GM23338 (cell line): Measurements from ENCODE around the gene FUT2. TPM values are rescaled to one million over a fixed set of nuclear protein-coding genes. Genes with fewer than 3 reads are reported as not detected.

ENCODE experiments used
- ATAC-seq: fragments of 200-7000 bp; cut with Tn5 transposase; 3 replicates; pipeline ENCODE4 v1.9.1; 2020
- DNase-seq: peaks from one replicate; pipeline ENCODE4 v3.0.0-alpha.2; 2015; ENCODE audit warnings: low spot score
- H2AFZ ChIP-seq: fragments of 200-600 bp; sonication (generic); 2 replicates; pipeline ENCODE4 v1.8.0; 2016; ENCODE audit warnings: antibody characterized with exemption, mild to moderate bottlenecking, moderate library complexity
- H3F3A ChIP-seq: fragments of 200-600 bp; sonication (generic); replicated peaks from 2 replicates; pipeline ENCODE4 v1.8.0; 2017; ENCODE audit warnings: antibody characterized with exemption, mixed run types, low read depth
- H3K27ac ChIP-seq: fragments of 200-600 bp; sonication (generic); 2 replicates; pipeline ENCODE4 v1.6.1; 2016; ENCODE audit warnings: low read depth
- H3K27me3 ChIP-seq: fragments of 200-600 bp; sonication (generic); 2 replicates; pipeline ENCODE4 v1.8.0; 2016; ENCODE audit warnings: mild to moderate bottlenecking, mixed run types, moderate library complexity; ENCODE audit not compliant: insufficient read depth
- H3K36me3 ChIP-seq: fragments of 200-600 bp; sonication (generic); 2 replicates; pipeline ENCODE4 v1.8.0; 2016; ENCODE audit warnings: mild to moderate bottlenecking; ENCODE audit not compliant: insufficient read depth
- H3K4me1 ChIP-seq: fragments of 200-600 bp; sonication (generic); 2 replicates; pipeline ENCODE4 v1.8.0; 2016; ENCODE audit warnings: mild to moderate bottlenecking, moderate library complexity; ENCODE audit not compliant: insufficient read depth
- H3K4me2 ChIP-seq: fragments of 200-600 bp; sonication (generic); 2 replicates; pipeline ENCODE4 v1.7.1; 2017; ENCODE audit warnings: mixed run types
- H3K4me3 ChIP-seq: fragments of 200-600 bp; sonication (generic); 2 replicates; pipeline ENCODE4 v1.6.1; 2016; ENCODE audit warnings: mixed run types
- H3K79me2 ChIP-seq: fragments of 200-600 bp; sonication (generic); replicated peaks from 2 replicates; pipeline ENCODE4 v1.8.0; 2017; ENCODE audit warnings: mild to moderate bottlenecking; ENCODE audit not compliant: insufficient read depth
- H3K9me2 ChIP-seq: fragments of 200-600 bp; sonication (generic); 2 replicates; pipeline ENCODE4 v1.8.0; 2017; ENCODE audit not compliant: insufficient read depth
- H4K20me1 ChIP-seq: fragments of 200-600 bp; sonication (generic); replicated peaks from 2 replicates; pipeline ENCODE4 v1.8.0; 2017; ENCODE audit warnings: mild to moderate bottlenecking; ENCODE audit not compliant: insufficient read depth
- H3K27ac Mint-ChIP-seq: 2 replicates; pipeline ENCODE4 v1.8.0; 2020; ENCODE audit warnings: inconsistent platforms, mild to moderate bottlenecking, moderate library complexity, mixed read lengths
- H3K27me3 Mint-ChIP-seq: 3 replicates; pipeline ENCODE4 v1.8.0; 2022; ENCODE audit warnings: low read depth, mild to moderate bottlenecking, moderate library complexity, mixed read lengths, inconsistent platforms; ENCODE audit not compliant: insufficient read depth, poor library complexity
- H3K36me3 Mint-ChIP-seq: 3 replicates; pipeline ENCODE4 v1.8.0; 2021; ENCODE audit warnings: low read depth, mild to moderate bottlenecking, inconsistent platforms, moderate library complexity, mixed read lengths
- H3K4me1 Mint-ChIP-seq: 3 replicates; pipeline ENCODE4 v1.8.0; 2020; ENCODE audit warnings: mild to moderate bottlenecking, inconsistent platforms, mixed read lengths
- H3K4me3 Mint-ChIP-seq: 3 replicates; pipeline ENCODE4 v1.8.0; 2021; ENCODE audit warnings: moderate library complexity, mild to moderate bottlenecking, inconsistent platforms, mixed read lengths
- H3K9me3 Mint-ChIP-seq: 3 replicates; pipeline ENCODE4 v1.8.0; 2020; ENCODE audit warnings: moderate library complexity, mild to moderate bottlenecking, inconsistent platforms, mixed read lengths
- CREB1 ChIP-seq: fragments of 250-450 bp; sonication (Bioruptor Pico); IDR thresholded peaks from 2 replicates; pipeline ENCODE4 v1.5.0; 2020; ENCODE audit warnings: low read depth, mild to moderate bottlenecking, moderate library complexity
- EZH2 ChIP-seq: fragments of 200-600 bp; sonication (generic); IDR thresholded peaks from one replicate; pipeline ENCODE4 v1.8.0; 2017; ENCODE audit warnings: antibody characterized with exemption, mild to moderate bottlenecking, low read depth; ENCODE audit not compliant: unreplicated experiment
- EZH2phosphoT487 ChIP-seq: fragments of 200-600 bp; sonication (generic); IDR thresholded peaks from one replicate; pipeline ENCODE4 v1.8.1; 2018; ENCODE audit warnings: antibody characterized with exemption; ENCODE audit not compliant: unreplicated experiment
- JUNB ChIP-seq: IDR thresholded peaks from one replicate; pipeline ENCODE4 v1.6.1; 2016; ENCODE audit warnings: antibody characterized with exemption; ENCODE audit not compliant: unreplicated experiment
- NANOG ChIP-seq: IDR thresholded peaks from 2 replicates; pipeline ENCODE4 v1.6.1; 2016; ENCODE audit warnings: antibody characterized with exemption, borderline replicate concordance
- POLR2AphosphoS5 ChIP-seq: IDR thresholded peaks from 2 replicates; pipeline ENCODE4 v1.6.1; 2016; ENCODE audit warnings: antibody characterized with exemption, low read depth
- STAT1 ChIP-seq: IDR thresholded peaks from one replicate; pipeline ENCODE4 v1.6.1; 2016; ENCODE audit warnings: antibody characterized with exemption; ENCODE audit not compliant: unreplicated experiment
- ZNF114 ChIP-seq: fragments of 250-450 bp; sonication (Bioruptor Pico); IDR thresholded peaks from 2 replicates; pipeline ENCODE4 v1.5.0; 2020; ENCODE audit warnings: mild to moderate bottlenecking, moderate library complexity
- ZNF331 ChIP-seq: fragments of 250-450 bp; sonication (Bioruptor Pico); IDR thresholded peaks from 2 replicates; pipeline ENCODE4 v1.5.0; 2020; ENCODE audit warnings: low read depth, mild to moderate bottlenecking, moderate library complexity
- polyA plus RNA-seq: library from polyadenylated mRNA; unstranded; fragments of >200 nt; fragmentation: Nextera tagmentation; extraction: Ambion mirVana; gene quantifications from 2 replicates; pipeline ENCODE4 v1.2.1, GENCODE V29; 2016
- total RNA-seq: library from RNA; depleted of rRNA; stranded (reverse); fragments of >200 nt; shearing (Covaris generic); gene quantifications from 2 replicates; pipeline ENCODE4 v1.2.3, GENCODE V29; 2014
- TF ChIP-seq, protein P1 (sequence below): fragments of 250-450 bp; sonication (Bioruptor Pico); IDR thresholded peaks from 2 replicates; pipeline ENCODE4 v1.5.0; 2020; ENCODE audit warnings: mild to moderate bottlenecking, moderate library complexity
- TF ChIP-seq, protein P2 (sequence below), 2 experiments: fragments of 200-600 bp in 1 of 2; sonication (generic) in 1 of 2; conservative IDR thresholded peaks; 2 replicates each; pipeline versions ENCODE4 v1.5.1 to v1.6.1; 2016 to 2017; ENCODE audit warnings: antibody characterized with exemption in 2 of 2, low read depth in 2 of 2, mild to moderate bottlenecking in 2 of 2, moderate library complexity in 1 of 2
- TF ChIP-seq, protein P3 (sequence below): IDR thresholded peaks from 2 replicates; pipeline ENCODE4 v1.6.1; 2016; ENCODE audit warnings: antibody characterized with exemption
- TF ChIP-seq, protein P4 (sequence below): IDR thresholded peaks from one replicate; pipeline ENCODE4 v1.6.1; 2018; ENCODE audit warnings: antibody characterized with exemption; ENCODE audit not compliant: unreplicated experiment

The FUT2 gene
- total and polyA plus RNA-seq, 2 experiments from 2014 or later, result 5.0 to 5.6 TPM

DNA sequence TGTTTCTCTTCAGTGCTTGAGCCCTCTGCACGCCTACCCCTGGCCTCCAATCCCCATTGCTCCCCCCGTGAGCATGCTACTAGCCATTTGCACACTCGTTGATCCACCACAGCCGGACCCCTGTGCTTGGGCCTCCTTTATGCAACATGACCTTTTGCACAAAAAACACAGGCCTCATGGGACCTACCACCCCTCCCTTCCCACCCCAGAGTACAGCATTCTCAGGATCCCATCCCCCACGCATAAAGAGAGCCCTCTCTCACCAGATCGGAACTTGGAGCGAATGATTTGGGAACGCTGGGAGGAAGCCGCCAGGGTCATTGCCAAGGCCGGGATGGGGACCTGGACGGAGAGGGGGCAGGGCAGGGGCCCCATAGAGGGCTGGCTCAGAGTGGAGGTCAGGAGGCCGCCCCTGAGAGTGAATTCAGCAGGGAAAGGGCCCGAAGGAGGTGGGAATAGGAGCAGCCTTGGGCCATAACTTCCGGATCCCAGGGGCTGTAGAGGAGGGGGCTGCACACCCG is 23.0 kb downstream of the FUT2 start:
- no peak overlapping the region for H3K27ac ChIP-seq
- no peaks in the 10 kb centered on the region for H4K20me1 ChIP-seq
- Mint-ChIP-seq H3K36me3 (no peaks in the 10 kb centered on the region; the same call in 2 of the 3 replicates), H3K4me1 (peaks cover 39% of the 10 kb centered on the region), H3K27ac (peak overlapping the region; percentile 57; the same call in 1 of the 2 replicates), H3K9me3 (peaks cover 3% of the 10 kb centered on the region; the same call in 1 of the 3 replicates), H3K27me3 (peaks cover 27% of the 10 kb centered on the region), H3K4me3 (peak overlapping the region; percentile 29; the same call in 1 of the 3 replicates)
- ATAC-seq, result no peak
- H3K4me3 ChIP-seq, result peak overlapping the region; percentile 58; the same call in 1 of the 2 replicates
- TF ChIP-seq, protein P1, sequence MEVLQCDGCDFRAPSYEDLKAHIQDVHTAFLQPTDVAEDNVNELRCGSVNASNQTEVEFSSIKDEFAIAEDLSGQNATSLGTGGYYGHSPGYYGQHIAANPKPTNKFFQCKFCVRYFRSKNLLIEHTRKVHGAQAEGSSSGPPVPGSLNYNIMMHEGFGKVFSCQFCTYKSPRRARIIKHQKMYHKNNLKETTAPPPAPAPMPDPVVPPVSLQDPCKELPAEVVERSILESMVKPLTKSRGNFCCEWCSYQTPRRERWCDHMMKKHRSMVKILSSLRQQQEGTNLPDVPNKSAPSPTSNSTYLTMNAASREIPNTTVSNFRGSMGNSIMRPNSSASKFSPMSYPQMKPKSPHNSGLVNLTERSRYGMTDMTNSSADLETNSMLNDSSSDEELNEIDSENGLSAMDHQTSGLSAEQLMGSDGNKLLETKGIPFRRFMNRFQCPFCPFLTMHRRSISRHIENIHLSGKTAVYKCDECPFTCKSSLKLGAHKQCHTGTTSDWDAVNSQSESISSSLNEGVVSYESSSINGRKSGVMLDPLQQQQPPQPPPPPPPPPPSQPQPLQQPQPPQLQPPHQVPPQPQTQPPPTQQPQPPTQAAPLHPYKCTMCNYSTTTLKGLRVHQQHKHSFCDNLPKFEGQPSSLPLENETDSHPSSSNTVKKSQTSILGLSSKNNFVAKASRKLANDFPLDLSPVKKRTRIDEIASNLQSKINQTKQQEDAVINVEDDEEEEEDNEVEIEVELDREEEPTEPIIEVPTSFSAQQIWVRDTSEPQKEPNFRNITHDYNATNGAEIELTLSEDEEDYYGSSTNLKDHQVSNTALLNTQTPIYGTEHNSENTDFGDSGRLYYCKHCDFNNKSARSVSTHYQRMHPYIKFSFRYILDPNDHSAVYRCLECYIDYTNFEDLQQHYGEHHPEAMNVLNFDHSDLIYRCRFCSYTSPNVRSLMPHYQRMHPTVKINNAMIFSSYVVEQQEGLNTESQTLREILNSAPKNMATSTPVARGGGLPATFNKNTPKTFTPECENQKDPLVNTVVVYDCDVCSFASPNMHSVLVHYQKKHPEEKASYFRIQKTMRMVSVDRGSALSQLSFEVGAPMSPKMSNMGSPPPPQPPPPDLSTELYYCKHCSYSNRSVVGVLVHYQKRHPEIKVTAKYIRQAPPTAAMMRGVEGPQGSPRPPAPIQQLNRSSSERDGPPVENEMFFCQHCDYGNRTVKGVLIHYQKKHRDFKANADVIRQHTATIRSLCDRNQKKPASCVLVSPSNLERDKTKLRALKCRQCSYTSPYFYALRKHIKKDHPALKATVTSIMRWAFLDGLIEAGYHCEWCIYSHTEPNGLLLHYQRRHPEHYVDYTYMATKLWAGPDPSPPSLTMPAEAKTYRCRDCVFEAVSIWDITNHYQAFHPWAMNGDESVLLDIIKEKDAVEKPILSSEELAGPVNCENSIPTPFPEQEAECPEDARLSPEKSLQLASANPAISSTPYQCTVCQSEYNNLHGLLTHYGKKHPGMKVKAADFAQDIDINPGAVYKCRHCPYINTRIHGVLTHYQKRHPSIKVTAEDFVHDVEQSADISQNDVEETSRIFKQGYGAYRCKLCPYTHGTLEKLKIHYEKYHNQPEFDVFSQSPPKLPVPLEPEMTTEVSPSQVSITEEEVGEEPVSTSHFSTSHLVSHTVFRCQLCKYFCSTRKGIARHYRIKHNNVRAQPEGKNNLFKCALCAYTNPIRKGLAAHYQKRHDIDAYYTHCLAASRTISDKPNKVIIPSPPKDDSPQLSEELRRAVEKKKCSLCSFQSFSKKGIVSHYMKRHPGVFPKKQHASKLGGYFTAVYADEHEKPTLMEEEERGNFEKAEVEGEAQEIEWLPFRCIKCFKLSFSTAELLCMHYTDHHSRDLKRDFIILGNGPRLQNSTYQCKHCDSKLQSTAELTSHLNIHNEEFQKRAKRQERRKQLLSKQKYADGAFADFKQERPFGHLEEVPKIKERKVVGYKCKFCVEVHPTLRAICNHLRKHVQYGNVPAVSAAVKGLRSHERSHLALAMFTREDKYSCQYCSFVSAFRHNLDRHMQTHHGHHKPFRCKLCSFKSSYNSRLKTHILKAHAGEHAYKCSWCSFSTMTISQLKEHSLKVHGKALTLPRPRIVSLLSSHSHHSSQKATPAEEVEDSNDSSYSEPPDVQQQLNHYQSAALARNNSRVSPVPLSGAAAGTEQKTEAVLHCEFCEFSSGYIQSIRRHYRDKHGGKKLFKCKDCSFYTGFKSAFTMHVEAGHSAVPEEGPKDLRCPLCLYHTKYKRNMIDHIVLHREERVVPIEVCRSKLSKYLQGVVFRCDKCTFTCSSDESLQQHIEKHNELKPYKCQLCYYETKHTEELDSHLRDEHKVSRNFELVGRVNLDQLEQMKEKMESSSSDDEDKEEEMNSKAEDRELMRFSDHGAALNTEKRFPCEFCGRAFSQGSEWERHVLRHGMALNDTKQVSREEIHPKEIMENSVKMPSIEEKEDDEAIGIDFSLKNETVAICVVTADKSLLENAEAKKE (CRISPR knock-in tag), result no peak
- TF ChIP-seq ZNF331 (CRISPR knock-in tag), result no peak
- no peak for TF ChIP-seq EZH2
- no peak for TF ChIP-seq ZNF114 (CRISPR knock-in tag)
- TF ChIP-seq, protein P2, sequence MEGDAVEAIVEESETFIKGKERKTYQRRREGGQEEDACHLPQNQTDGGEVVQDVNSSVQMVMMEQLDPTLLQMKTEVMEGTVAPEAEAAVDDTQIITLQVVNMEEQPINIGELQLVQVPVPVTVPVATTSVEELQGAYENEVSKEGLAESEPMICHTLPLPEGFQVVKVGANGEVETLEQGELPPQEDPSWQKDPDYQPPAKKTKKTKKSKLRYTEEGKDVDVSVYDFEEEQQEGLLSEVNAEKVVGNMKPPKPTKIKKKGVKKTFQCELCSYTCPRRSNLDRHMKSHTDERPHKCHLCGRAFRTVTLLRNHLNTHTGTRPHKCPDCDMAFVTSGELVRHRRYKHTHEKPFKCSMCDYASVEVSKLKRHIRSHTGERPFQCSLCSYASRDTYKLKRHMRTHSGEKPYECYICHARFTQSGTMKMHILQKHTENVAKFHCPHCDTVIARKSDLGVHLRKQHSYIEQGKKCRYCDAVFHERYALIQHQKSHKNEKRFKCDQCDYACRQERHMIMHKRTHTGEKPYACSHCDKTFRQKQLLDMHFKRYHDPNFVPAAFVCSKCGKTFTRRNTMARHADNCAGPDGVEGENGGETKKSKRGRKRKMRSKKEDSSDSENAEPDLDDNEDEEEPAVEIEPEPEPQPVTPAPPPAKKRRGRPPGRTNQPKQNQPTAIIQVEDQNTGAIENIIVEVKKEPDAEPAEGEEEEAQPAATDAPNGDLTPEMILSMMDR (conservative IDR thresholded peaks at IDR 0.05; ENCODE audit: low read depth in 2 of 2), result no peak
- TF ChIP-seq, protein P3, sequence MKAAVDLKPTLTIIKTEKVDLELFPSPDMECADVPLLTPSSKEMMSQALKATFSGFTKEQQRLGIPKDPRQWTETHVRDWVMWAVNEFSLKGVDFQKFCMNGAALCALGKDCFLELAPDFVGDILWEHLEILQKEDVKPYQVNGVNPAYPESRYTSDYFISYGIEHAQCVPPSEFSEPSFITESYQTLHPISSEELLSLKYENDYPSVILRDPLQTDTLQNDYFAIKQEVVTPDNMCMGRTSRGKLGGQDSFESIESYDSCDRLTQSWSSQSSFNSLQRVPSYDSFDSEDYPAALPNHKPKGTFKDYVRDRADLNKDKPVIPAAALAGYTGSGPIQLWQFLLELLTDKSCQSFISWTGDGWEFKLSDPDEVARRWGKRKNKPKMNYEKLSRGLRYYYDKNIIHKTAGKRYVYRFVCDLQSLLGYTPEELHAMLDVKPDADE, result no peak
- TF ChIP-seq CREB1 (CRISPR knock-in tag), result no peak
- no peak for TF ChIP-seq POLR2AphosphoS5
- no peak for TF ChIP-seq EZH2phosphoT487
- TF ChIP-seq JUNB, result no peak
- TF ChIP-seq, protein P4, sequence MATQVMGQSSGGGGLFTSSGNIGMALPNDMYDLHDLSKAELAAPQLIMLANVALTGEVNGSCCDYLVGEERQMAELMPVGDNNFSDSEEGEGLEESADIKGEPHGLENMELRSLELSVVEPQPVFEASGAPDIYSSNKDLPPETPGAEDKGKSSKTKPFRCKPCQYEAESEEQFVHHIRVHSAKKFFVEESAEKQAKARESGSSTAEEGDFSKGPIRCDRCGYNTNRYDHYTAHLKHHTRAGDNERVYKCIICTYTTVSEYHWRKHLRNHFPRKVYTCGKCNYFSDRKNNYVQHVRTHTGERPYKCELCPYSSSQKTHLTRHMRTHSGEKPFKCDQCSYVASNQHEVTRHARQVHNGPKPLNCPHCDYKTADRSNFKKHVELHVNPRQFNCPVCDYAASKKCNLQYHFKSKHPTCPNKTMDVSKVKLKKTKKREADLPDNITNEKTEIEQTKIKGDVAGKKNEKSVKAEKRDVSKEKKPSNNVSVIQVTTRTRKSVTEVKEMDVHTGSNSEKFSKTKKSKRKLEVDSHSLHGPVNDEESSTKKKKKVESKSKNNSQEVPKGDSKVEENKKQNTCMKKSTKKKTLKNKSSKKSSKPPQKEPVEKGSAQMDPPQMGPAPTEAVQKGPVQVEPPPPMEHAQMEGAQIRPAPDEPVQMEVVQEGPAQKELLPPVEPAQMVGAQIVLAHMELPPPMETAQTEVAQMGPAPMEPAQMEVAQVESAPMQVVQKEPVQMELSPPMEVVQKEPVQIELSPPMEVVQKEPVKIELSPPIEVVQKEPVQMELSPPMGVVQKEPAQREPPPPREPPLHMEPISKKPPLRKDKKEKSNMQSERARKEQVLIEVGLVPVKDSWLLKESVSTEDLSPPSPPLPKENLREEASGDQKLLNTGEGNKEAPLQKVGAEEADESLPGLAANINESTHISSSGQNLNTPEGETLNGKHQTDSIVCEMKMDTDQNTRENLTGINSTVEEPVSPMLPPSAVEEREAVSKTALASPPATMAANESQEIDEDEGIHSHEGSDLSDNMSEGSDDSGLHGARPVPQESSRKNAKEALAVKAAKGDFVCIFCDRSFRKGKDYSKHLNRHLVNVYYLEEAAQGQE, result no peak
- TF ChIP-seq STAT1, result no peak
- no peak for TF ChIP-seq NANOG
- DNase-seq, result peak; percentile 56
- H3F3A ChIP-seq, result peaks cover 13% of the 10 kb centered on the region; the same call in 1 of the 2 replicates
- no peak overlapping the region for H2AFZ ChIP-seq
- H3K79me2 ChIP-seq, result no peaks in the 10 kb centered on the region
- H3K9me2 ChIP-seq, result no peaks in the 10 kb centered on the region
- H3K27me3 ChIP-seq, result no peaks in the 10 kb centered on the region
- H3K4me2 ChIP-seq, result peak overlapping the region; percentile 70
- H3K4me1 ChIP-seq, result peaks cover 39% of the 10 kb centered on the region
- no peaks in the 10 kb centered on the region for H3K36me3 ChIP-seq
